ENCODE results near the gene DYNC1LI1. TPM values are rescaled to one million over a fixed set of nuclear protein-coding genes. Genes with fewer than 3 reads are reported as not detected.
"Not testable (repeated sequence)": the region's sequence is repeated elsewhere in the genome, so short reads cannot be mapped to it uniquely, and the experiment has no call there.

DYNC1LI1 gene
- total RNA-seq, 1 donor from 2014 or later = 35.9 TPM

DNA sequence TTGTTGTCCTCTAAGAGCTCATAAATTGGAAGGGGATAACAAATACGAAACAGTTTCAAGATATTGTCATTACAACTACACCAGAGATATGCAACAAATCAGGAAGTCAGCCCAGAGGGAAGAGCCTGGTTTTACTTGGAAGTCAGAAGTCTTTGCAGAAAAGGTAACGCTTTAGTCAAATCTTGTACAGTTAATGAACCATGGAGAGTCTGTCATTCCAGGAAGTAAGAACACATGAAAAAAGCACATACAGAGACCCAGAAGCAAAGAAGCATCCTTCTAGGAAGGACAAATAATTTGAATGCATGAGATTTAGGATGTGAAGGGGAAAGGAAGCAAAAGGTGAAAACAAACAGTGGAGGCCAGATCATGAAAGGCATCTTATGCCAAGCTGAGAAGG lies 19.6 kb downstream of the DYNC1LI1 start:
- intact Hi-C loops (cut with micrococcal nuclease) = no loop called here
- Mint-ChIP-seq H3K27ac (no peak overlapping the region), H3K36me3 (ENCODE audit: low read depth) (peaks cover 9% of the 10 kb centered on the region), H3K4me1 (ENCODE audit: low read depth) (peaks cover 20% of the 10 kb centered on the region), H3K4me3 (no peak overlapping the region), H3K9me3 (no peaks in the 10 kb centered on the region), H3K27me3 (ENCODE audit: insufficient read depth) (no peaks in the 10 kb centered on the region)
- no peak for DNase-seq (ENCODE audit: low spot score)

- no peak for DNase-seq (ENCODE audit: low spot score)
- H3K36me3 Mint-ChIP-seq (ENCODE audit: low read depth) = peaks cover 15% of the 10 kb centered on the region
- H3K4me3 Mint-ChIP-seq = no peak overlapping the region
- H3K27me3 Mint-ChIP-seq (ENCODE audit: insufficient read depth) = no peaks in the 10 kb centered on the region
- no peaks in the 10 kb centered on the region for H3K9me3 Mint-ChIP-seq
- H3K27ac Mint-ChIP-seq = no peak overlapping the region
- H3K4me1 Mint-ChIP-seq (ENCODE audit: low read depth) = peaks cover 5% of the 10 kb centered on the region
- intact Hi-C loops (cut with micrococcal nuclease) = no loop called here
These were observed 25.4 kb downstream of the DYNC1LI1 start for GRCh38 chr3:32545305-32545704.

DNA sequence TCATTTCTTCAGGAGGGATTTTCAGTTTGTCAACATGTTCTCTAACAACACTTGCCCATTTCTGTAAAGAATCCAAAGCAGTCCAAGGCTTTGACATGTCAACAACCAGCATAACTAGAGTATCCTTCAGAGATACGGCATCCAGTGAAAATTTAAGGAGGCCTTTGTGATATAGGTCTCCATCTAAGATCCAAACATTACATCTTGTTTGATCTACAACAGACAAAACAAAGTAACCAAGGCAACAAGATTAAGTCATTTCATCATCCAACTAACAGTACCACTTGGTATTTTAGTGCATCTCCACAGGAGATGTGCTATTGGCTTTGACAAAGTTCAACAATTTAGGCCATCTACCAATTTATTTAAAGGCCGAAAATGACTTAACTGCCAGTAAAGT lies 25.8 kb downstream of the DYNC1LI1 start:
- Mint-ChIP-seq H3K27ac (peak overlapping the region; percentile 6), H3K27me3 (ENCODE audit: insufficient read depth) (no peaks in the 10 kb centered on the region), H3K36me3 (ENCODE audit: low read depth) (peaks cover 15% of the 10 kb centered on the region), H3K9me3 (no peaks in the 10 kb centered on the region), H3K4me1 (ENCODE audit: low read depth) (peaks cover 5% of the 10 kb centered on the region), H3K4me3 (no peak overlapping the region)
- DNase-seq (ENCODE audit: low spot score) = no peak
- intact Hi-C loops (cut with micrococcal nuclease) = no loop called here

DNA sequence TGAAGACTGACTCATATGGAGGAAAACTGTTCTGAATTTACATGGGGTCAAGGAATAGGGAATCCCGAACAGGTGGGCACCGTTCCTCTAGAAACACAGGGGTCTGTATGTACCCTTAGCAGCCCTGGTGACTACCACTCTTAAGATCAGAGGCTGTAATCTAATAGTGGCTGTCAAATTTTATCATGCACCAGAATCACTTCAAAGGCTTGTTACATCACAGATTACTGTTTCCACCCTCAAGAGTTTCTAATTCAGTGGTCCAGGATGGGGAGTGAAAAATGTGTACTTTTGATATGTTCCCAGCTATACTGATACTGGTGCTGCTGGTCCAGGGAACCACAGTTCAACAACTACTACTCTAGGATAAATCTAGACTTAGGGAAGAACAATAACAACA lies 27.9 kb downstream of the DYNC1LI1 start:
- H3K4me3 Mint-ChIP-seq = no peak overlapping the region
- H3K27me3 Mint-ChIP-seq (ENCODE audit: insufficient read depth) = no peaks in the 10 kb centered on the region
- H3K27ac Mint-ChIP-seq = no peak overlapping the region
- no peaks in the 10 kb centered on the region for H3K9me3 Mint-ChIP-seq
- H3K36me3 Mint-ChIP-seq (ENCODE audit: low read depth) = peaks cover 19% of the 10 kb centered on the region
- intact Hi-C loops (cut with micrococcal nuclease) = no loop called here
- no peak for DNase-seq (ENCODE audit: low spot score)
- H3K4me1 Mint-ChIP-seq (ENCODE audit: low read depth) = peaks cover 5% of the 10 kb centered on the region

DNA sequence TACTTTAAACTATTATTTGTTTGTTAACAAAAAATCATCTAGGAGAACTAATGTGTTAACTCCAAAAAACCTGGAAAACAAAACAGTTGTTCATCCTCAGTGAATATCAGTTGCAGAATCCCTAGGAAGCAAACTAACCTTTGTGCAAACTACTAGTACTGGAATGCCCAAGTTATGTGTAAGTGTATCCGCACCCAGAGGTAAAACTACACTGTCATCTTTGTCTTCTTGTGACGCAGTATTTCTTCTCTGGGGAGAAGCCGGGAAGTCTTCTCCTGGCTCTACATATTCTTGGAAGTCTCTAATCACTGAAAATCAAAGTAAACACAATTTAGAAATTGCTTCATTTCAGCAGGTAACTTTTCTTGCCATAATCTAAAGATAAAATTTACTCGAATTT lies 29.8 kb downstream of the DYNC1LI1 start:
- Mint-ChIP-seq H3K4me1 (ENCODE audit: low read depth) (peaks cover 5% of the 10 kb centered on the region), H3K27me3 (ENCODE audit: insufficient read depth) (no peaks in the 10 kb centered on the region), H3K9me3 (no peaks in the 10 kb centered on the region), H3K27ac (no peak overlapping the region), H3K4me3 (no peak overlapping the region), H3K36me3 (ENCODE audit: low read depth) (peaks cover 18% of the 10 kb centered on the region)
- no peak for DNase-seq (ENCODE audit: low spot score)
- intact Hi-C loops (cut with micrococcal nuclease) = no loop called here

- Mint-ChIP-seq H3K27ac (no peak overlapping the region), H3K4me3 (no peak overlapping the region), H3K36me3 (ENCODE audit: low read depth) (peaks cover 31% of the 10 kb centered on the region), H3K27me3 (ENCODE audit: insufficient read depth) (no peaks in the 10 kb centered on the region), H3K9me3 (no peaks in the 10 kb centered on the region), H3K4me1 (ENCODE audit: low read depth) (peaks cover 8% of the 10 kb centered on the region)
- intact Hi-C loops (cut with micrococcal nuclease) = no loop called here
- no peak for DNase-seq (ENCODE audit: low spot score)
These were observed 38.2 kb downstream of the DYNC1LI1 start for GRCh38 chr3:32532434-32532833.

DNA sequence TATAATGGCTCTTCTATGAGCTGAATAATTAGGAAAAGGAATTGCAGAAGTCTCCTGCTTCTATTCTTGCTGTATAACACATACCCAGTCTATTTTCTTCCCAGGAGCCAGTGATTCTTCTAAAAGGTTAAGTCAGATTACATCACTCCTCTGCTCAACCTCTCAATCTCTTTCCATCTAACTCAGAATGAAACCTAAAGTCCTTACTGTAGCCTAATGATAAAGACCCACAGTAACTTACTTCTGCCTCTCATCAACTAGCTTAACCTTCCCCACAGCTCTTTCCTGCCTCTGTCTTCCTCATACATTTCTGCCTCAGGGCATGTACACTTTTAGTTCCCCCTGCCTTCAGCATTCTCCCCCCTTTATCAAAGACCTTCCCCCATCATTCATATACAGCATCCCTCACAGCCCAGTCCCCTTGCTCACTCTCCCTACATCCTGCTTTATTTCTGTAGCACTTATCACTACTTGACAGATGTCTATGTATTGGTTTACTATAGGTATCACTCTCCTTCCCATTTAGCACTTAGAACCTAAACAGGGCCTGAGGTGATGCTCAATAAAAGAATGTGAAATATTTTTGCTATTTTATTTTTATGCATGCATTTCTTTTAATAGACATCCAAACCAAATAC lies 39.5 kb downstream of the DYNC1LI1 start:
- peaks cover 8% of the 10 kb centered on the region for H3K4me1 Mint-ChIP-seq (ENCODE audit: low read depth)
- no peaks in the 10 kb centered on the region for H3K9me3 Mint-ChIP-seq
- no peak for DNase-seq (ENCODE audit: low spot score)
- H3K27me3 Mint-ChIP-seq (ENCODE audit: insufficient read depth) = no peaks in the 10 kb centered on the region
- H3K27ac Mint-ChIP-seq = peak overlapping the region; percentile 59
- H3K36me3 Mint-ChIP-seq (ENCODE audit: low read depth) = peaks cover 35% of the 10 kb centered on the region
- H3K4me3 Mint-ChIP-seq = no peak overlapping the region
- intact Hi-C loops (cut with micrococcal nuclease) = no loop called here

GRCh38 chr3:32525720-32526119 lies 44.9 kb downstream of the DYNC1LI1 start:
- no peak for DNase-seq (ENCODE audit: low spot score)
- no peak overlapping the region for H3K27ac Mint-ChIP-seq
- peaks cover under 1% of the 10 kb centered on the region for H3K4me1 Mint-ChIP-seq (ENCODE audit: low read depth)
- H3K27me3 Mint-ChIP-seq (ENCODE audit: insufficient read depth) = no peaks in the 10 kb centered on the region
- no peak overlapping the region for H3K4me3 Mint-ChIP-seq
- H3K36me3 Mint-ChIP-seq (ENCODE audit: low read depth) = peaks cover 24% of the 10 kb centered on the region
- intact Hi-C loops (cut with micrococcal nuclease) = no loop called here
- H3K9me3 Mint-ChIP-seq = no peaks in the 10 kb centered on the region

DNA sequence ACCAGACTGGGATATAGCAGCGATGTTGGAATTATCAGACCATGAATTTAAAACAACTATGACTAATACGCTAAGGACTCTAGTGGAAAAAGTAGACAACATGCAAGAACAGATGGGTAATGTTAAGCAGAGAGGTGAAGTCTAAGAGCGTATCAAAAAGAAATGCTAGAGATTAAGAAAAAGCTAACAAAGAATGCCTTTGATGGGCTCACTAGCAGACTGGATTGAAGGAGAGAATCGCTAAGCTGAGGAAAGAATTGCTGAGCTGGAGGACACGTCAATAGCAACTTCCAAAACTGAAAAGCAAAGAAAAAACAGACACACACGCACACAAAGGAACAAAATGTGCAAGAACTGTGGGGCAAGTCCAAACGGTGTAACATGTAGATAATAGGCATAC lies 48.0 kb downstream of the DYNC1LI1 start:
- H3K9me3 Mint-ChIP-seq = no peaks in the 10 kb centered on the region
- DNase-seq (ENCODE audit: low spot score) = no peak
- H3K27me3 Mint-ChIP-seq (ENCODE audit: insufficient read depth) = no peaks in the 10 kb centered on the region
- no peaks in the 10 kb centered on the region for H3K4me1 Mint-ChIP-seq (ENCODE audit: low read depth)
- H3K36me3 Mint-ChIP-seq (ENCODE audit: low read depth) = peaks cover 13% of the 10 kb centered on the region
- intact Hi-C loops (cut with micrococcal nuclease) = no loop called here
- no peak overlapping the region for H3K4me3 Mint-ChIP-seq
- no peak overlapping the region for H3K27ac Mint-ChIP-seq

- H3K36me3 Mint-ChIP-seq (ENCODE audit: low read depth); H3K4me3 Mint-ChIP-seq; H3K27me3 Mint-ChIP-seq (ENCODE audit: insufficient read depth); H3K9me3 Mint-ChIP-seq; H3K27ac Mint-ChIP-seq; H3K4me1 Mint-ChIP-seq (ENCODE audit: low read depth); intact Hi-C loops (cut with micrococcal nuclease); DNase-seq (ENCODE audit: low spot score): not testable (repeated sequence)
These were observed 51.7 kb downstream of the DYNC1LI1 start for GRCh38 chr3:32518921-32519320.

- H3K4me1 Mint-ChIP-seq (ENCODE audit: low read depth); H3K4me3 Mint-ChIP-seq; intact Hi-C loops (cut with micrococcal nuclease); H3K9me3 Mint-ChIP-seq; H3K27ac Mint-ChIP-seq; DNase-seq (ENCODE audit: low spot score); H3K36me3 Mint-ChIP-seq (ENCODE audit: low read depth); H3K27me3 Mint-ChIP-seq (ENCODE audit: insufficient read depth): not testable (repeated sequence)
These were observed 53.9 kb downstream of the DYNC1LI1 start for GRCh38 chr3:32516751-32517150.

GRCh38 chr3:32511005-32511404 lies 59.7 kb downstream of the DYNC1LI1 start:
- no peak for DNase-seq (ENCODE audit: low spot score)
- Mint-ChIP-seq H3K27me3 (ENCODE audit: insufficient read depth) (peaks cover 3% of the 10 kb centered on the region), H3K9me3 (no peaks in the 10 kb centered on the region), H3K4me3 (no peak overlapping the region), H3K36me3 (ENCODE audit: low read depth) (peaks cover 1% of the 10 kb centered on the region), H3K4me1 (ENCODE audit: low read depth) (no peaks in the 10 kb centered on the region), H3K27ac (no peak overlapping the region)
- intact Hi-C loops (cut with micrococcal nuclease) = no loop called here

DNA sequence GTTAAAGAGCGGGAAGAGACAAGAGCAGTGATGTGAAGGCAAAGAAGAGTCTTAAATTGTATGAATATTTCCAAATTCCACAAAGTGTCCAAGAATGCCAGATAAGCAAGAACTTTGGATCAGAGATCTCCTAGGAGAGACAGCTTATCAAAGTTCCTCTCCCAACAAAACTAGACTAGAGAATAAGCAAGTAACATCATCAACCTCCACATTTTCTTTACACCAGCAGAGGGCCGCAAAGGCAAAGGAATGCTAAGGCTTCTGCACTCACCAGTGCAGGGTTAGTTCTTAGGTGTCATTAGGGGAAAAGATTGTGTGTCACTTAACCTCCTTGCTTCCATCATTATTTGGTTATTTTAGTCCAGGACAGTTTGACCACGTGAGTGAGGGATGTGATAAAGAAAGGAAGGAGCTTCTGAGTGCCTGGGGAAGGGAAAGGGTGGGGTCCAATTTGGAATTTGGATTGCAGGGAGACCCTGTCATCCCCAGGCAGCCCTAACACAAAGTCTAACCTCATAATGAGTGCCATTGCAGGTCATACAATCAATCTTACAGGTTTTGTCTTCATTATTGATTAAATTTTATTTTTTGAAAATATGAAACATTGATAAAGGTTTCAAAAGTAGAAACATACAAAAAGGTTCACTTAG lies 60.5 kb downstream of the DYNC1LI1 start:
- Mint-ChIP-seq H3K27me3 (ENCODE audit: insufficient read depth) (peaks cover 3% of the 10 kb centered on the region), H3K4me3 (no peak overlapping the region), H3K4me1 (ENCODE audit: low read depth) (no peaks in the 10 kb centered on the region), H3K36me3 (ENCODE audit: low read depth) (peaks cover 1% of the 10 kb centered on the region), H3K27ac (no peak overlapping the region), H3K9me3 (no peaks in the 10 kb centered on the region)
- DNase-seq (ENCODE audit: low spot score) = peak; percentile 54
- intact Hi-C loops (cut with micrococcal nuclease) = loop anchor here (1.0 kb wide), 4 partner anchors 154 to 424 kb away; partner anchors contain the start of gene CNOT10

Data from activated T-helper 1 cell treated with anti-CD3 and anti-CD28 coated beads, Interleukin-12 subunit alpha, Interleukin-12 subunit beta, Interleukin-2, Interleukin-4 antibody, amounts not matched to agents 30 ng/mL and 10 ng/mL and 1 ng/mL, durations not matched to agents 14 hours and 24 hours and 36 hours (primary cell).